Measurements from ENCODE around the gene DYNLRB1.
"Not testable (repeated sequence)": the region's sequence is repeated elsewhere in the genome, so short reads cannot be mapped to it uniquely, and the experiment has no call there.

DYNLRB1 gene

DNA sequence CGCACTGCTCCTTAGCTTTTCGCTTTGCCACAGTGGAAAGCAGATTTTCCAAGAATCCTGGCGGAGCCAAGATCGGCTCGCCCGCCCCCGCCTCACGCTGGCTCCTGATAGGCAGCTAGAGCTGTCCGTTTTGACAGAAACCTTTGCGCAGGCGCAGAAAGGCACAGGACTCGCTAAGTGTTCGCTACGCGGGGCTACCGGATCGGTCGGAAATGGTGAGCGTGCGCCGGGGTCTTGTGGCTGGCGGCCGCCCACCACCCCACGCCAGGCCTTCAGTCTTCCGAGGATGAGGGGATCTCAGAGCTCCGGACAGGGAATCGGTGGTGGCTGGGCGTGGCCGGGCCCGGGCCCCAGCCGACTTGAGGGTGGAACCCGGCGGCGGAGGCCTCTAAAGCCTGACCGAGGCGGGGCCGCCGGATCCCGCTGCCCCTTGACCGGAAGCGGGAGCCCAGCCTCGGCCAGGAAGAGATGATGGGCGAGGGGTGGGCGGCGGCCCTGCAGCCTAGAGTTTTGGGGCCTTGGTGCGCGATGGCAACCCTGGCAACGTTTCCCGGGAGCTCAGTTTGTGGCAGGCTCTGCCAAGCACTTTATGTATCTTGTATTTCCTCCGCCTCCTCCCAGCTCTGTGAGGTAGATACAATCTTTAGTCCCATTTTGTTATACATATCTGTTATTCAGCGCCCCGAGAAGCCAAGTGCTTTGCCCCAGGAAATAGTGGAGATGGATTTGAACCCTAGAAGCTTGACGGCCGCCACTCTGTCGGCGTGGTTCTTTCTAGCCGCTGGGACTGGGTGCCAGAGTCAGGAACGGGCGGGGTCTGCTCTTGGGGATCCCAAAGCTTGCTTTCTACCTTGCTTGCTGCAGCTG, at the start of gene DYNLRB1:
TSS of gene DYNLRB1 (plus strand) at position 176 of the 867 bp plus-strand sequence. CDS start at position 213, 37 bp downstream.
- DNase-seq (ENCODE audit: low read depth in 3 of 3): peak; percentile 88 to 93 (median 92)

DNA sequence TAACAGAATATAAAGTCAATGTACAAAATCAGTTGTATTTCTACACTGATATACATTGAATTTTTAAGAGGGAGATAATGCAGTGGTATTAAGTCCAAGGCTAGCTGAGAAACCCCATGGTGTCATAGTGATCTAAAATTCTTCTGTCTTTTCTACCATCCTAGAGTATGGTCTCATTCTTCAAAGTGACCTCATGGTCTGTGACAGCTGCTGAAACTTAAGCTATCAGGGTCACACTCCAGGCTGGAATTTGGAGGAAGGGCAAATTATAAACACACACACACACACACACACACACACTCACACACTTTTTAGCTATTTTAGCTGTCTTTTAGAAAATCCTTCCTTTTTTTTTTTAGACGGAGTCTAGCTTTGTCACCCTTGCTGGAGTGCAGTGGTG, 47.3 kb upstream of the DYNLRB1 start:
- no peak for DNase-seq (ENCODE audit: low read depth in 3 of 3)

DNA sequence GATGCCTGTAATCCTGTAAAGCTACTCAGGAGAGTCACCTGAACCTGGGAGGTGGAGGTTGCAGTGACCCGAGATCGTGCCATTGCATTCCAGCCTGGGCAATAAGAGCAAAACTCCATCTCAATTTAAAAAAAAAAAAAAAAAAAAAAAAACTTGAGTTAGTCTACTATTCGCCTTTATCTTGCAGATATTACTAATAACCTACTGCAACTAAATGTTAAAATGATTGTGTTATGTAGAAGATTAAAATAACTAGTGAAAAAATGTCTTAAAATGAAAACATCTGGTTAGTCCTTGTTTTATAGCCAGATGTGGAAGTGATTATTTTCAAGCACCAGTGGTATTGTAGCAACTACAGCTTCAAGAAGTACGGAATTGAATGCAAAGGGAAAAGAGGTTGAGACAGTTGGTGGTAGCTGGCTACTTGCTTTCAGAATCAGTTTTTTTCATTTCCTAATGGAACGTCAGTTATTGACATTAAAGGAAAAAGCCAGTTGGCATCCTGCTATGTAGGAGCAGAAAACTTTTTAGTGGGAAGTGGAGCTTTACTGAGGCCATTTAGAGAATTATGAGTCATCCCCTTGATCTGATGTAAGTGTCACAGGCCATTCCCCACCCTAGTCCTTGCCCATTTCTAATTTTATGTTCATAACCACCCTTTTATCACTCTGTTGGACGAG, 43.8 kb upstream of the DYNLRB1 start:
- DNase-seq (ENCODE audit: low read depth in 3 of 3): no peak

DNA sequence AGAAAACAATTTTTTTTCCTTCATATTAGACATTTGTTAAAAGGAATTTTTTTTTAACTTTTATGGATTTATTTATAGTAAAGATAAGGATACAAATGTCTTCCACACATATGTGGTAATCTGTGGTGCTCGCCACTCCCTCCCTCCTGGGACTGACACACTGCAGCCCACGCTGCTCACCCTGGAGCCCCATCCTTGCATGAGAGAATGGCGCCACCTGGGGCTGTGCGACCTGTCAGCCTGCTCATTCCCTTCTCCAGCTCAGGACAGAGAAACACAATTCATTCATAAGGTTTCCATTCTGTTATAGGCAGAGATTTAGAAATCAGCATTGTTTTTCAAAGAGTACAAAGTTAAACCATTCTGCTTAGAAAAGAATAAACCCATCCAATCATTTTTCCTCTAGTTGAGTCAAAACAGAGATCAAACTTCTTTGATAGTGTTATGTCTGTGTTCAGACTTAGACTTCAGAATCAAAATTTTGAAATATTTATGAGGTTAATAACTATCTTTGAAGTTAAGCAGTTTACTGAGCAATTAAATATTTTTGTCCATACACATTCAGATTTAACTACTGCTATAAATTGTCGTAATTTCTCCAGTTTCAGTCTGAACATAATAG, 42.8 kb upstream of the DYNLRB1 start:
- DNase-seq (ENCODE audit: low read depth in 3 of 3): no peak

DNA sequence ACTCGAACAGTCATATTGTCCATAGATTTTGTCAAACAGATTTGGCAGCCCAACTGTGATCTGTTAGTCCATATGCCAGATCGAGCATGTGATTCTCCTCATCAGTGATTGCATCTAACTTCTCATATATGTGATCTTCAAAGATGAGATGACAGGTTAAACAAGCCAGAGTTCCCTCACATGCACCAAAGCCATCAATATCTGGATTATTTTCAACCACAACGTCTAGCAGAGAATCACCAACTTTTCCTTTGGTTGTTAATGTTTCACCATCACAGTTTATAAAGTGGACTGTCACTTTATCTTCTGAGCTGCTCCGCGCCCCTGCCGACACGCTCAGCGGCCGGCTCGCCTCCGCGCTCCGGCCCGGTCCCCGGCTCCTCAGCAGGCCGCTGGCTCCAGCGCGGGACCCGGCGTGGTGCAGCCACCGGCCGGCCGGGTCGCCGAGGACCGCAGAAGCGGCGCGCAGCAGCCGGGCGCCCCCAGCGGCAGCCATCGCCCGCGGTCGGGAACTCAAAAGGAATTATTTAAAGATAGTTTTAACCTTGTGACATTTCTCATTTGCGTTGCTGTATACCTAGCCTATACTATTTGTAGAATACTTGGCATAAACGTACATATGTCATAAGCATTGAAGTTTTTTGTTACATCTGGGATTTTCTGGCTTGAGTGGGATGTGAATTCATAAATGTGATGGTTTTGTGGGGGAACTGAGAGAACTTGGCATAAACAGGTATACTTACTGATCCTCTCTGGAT, 40.1 kb upstream of the DYNLRB1 start:
- DNase-seq (ENCODE audit: low read depth in 3 of 3): peak in 1 of 3 experiments; percentile 9

DNA sequence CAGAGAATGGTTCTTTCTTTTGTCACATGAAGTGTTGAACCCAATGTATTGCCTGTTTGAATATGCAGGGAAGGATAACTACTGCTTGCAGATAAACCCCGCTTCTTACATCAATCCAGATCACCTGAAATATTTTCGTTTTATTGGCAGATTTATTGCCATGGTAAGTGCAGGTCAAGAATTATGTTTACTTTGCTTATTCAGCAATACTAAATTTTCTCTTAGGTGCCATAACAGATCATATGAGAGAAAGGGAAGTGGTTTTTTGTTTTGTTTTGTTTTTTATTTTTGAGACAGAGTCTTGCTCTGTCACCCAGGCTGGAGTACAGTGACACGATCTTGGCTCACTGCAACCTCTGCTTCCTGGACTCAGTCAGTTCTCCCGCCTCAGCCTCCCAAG, 36.6 kb upstream of the DYNLRB1 start:
- DNase-seq (ENCODE audit: low read depth in 3 of 3): no peak

DNA sequence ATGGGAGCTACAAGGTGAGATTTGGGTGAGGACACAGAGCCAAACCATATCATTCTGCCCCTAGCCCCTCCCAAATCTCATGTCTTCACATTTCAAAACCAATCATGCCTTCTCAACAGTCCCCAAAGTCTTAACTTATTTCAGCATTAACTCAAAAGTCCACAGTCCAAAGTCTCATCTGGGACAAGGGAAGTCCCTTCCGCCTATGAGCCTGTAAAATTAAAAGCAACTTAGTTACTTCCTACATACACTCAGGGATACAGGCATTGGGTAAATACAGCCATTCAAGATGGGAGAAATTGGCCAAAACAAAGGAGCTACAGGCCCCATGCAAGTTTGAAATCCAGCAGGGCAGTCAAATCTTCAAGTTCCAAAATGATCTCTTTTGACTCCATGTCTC, 34.1 kb upstream of the DYNLRB1 start:
- not testable (repeated sequence) for DNase-seq (ENCODE audit: low read depth in 3 of 3)

DNA sequence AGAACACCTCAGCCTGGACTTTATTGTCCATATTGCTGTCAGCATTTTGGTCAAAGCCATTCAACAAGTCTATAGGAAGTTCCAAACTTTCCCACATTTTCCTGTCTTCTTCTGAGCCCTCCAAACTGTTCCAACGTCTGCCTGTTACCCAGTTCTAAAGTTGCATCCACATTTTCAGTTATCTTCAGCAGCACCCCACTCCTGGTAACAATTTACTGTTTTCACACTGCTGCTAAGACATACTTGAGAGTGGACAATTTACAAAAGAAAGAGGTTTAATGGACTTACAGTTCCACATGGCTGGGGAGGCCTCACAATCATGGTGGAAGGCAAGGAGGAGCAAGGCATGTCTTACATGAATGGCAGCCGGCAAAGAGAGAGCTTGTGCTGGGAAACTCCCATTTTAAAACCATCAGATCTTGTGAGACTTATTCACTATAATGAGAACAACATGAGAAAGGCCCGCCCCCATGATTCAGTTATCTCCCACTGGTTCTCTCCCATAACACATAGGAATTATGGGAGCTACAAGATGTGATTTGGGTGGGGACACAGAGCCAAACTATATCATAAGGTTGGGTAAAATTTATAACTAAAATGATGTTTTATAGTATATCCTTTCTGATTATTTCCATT, 32.5 kb upstream of the DYNLRB1 start:
- not testable (repeated sequence) for DNase-seq (ENCODE audit: low read depth in 3 of 3)

DNA sequence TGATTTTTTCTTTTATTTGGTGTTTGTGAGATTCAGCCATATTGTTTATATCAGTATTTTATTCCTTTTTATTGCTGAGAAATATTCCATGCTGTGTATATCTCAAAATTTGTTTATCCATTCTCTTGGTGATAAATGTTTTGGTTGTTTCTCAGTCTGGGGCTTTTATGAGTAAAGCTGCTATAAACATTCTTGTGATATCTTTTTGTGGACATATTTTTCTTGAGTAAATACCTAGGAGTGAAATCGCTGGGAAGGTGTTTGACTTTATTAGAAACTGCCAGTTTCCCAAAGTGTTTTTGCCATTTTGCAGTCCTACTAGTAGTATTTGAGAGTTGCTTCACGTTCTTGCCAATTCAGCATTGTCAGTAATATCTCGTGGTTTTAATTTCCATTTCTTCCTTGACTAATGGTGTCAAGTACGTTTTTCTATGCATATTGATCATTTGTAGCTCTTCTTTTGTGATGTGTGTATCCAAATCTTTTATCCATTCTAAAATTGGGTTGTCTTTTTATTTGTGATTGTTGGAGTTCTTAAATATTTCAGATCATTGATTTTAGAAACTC, 31.1 kb upstream of the DYNLRB1 start:
- DNase-seq (ENCODE audit: low read depth in 3 of 3): no peak

DNA sequence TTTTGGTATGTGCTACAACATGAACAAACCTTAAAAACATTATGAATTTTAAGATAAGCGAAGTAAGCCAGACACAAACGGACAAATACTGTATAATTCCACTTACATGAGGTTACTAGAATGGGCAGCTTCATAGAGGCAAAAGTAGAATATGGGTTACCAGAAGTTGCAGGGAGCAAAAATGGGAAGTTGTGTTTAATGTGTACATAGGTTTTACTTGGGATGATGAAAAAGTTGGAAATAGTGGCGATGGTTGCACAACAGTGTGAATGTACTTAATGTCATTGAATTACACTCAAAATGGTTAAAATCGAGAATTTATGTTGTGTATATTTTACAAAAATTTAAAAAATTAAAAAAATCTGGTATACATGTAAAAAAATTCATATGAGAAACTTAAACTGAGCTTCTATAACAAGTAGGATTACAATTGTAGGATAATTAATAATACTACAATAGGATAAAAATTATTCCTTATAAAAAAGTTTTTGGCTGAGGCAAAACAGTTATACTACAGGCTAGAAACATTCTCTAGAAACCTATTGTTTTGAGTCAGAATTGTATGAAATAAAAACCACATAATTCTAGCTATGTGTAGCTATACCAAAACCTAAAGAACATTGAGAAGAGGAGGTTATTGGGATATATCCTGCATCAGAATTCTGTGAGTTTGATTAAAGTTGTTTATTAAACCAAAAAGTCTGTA, 24.8 kb upstream of the DYNLRB1 start:
- DNase-seq (ENCODE audit: low read depth in 3 of 3): no peak

DNA sequence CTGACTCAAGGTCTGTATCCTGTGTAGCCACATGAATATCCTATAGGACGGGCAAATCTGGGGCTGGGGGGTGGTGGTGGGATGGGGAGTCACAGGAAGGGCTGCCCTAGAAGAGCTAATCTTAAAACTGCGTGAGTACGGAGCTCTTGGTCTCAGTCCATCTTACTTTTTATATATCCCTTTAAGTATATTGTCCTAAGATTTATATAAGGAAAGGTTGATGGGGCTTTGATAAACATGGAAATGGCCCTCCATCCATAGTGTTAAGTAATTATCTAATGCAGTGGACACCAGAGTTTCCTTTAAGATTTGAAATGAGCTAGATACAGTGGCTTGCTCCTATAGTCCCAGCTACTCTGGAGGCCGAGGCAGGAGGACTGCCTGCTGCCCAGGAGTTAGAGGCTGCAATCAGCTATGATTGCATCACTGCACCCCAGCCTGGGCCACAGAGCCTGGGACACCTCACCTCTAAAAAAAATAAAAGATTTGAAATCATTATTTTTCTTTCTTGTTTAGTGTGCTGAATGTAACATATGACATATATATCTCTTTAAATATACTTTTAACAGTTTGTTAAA, 24.2 kb upstream of the DYNLRB1 start:
- no peak for DNase-seq (ENCODE audit: low read depth in 3 of 3)

DNA sequence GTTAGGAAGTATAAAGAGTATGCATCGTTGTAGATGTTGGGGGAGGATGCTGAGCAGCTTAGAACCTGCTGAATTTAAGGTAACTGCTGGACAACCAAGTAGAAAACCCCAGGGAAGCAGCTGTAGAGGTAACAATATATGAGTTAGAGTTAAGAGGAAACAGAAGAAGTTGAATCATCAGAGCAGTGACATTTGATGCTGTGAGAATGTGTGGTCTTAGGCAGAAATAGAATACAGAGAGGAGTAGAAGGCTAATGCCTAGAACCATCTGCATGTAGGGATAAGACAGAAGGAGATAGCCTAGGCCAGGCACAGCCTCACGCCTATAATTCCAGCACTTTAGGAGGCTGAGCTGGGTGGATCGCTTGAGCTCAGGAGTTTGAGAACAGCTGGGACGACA, 22.6 kb upstream of the DYNLRB1 start:
- DNase-seq (ENCODE audit: low read depth in 3 of 3): no peak

DNA sequence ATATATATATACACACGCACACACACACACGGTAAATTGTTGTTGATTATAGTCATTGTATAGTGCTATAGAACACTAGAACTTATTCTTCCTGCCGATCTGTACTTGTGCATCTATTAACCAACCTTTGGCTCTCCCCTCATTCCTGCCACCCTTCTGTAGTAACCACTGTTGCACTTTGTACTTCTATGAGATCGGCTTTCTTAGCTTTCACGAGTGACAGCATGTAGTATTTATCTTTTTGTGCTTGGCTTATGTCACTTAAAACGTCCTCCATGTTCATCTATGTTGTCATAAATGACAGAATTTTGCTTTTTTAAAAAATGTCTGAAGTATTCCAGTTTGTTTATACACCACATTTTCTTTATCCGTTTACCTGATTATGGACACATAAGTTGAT, 20.9 kb upstream of the DYNLRB1 start:
- DNase-seq (ENCODE audit: low read depth in 3 of 3): no peak

DNA sequence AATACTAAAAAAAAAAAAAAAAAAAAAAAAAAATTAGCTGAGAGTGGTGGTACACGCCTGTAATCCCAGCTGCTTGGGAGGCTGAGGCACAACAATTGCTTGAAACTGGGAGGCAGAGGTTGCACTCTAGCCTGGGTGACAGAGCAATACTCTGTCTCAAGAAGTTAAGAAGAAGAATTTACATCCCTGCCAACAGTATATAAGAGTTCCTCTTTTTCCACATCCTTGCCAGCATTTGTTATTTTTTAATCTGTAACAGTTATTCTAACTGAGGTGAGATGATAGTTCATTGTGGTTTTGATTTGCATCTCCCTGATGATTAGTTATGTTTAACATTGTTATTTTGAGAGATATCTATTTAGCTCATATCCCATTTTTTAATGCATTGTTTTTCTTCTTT, 20.3 kb upstream of the DYNLRB1 start:
- DNase-seq (ENCODE audit: low read depth in 3 of 3): no peak

DNA sequence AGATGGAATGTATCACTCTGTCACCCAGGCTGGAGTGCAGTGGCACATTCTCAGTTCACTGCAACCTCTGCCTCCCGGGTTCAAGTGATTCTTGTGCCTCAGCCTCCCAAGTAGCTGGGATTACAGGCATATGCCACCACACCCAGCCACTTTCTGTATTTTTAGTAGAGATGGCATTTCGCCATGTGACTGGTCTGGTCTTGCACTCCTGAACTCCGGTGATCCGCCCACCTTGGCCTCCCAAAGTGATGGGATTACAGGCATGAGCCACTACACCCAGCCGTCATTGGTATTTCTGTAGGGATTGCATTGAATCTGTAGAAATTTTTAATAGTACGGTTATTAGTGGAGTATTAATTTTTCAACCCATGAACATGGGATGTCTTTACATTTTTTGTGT, 18.6 kb upstream of the DYNLRB1 start:
- DNase-seq (ENCODE audit: low read depth in 3 of 3): not testable (repeated sequence)

DNA sequence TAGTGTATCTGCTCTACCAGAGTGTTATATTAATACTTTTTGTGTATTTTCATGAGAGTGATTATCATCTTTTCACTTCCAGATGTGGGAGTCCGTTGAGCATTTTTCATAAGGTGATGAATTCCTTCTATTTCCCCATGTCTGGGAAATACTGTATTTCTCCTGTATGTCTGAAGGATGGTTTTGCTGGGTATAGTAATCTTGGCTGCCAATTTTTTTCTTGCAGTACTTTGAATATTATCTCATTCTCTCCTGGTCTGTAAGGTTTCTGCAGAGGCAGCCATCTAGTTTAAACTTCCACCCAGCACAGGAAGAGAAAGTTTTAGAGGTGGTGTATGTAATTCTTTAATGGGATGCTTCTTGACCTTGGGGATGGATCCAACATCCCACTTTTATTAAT, 15.4 kb upstream of the DYNLRB1 start:
- no peak for DNase-seq (ENCODE audit: low read depth in 3 of 3)

DNA sequence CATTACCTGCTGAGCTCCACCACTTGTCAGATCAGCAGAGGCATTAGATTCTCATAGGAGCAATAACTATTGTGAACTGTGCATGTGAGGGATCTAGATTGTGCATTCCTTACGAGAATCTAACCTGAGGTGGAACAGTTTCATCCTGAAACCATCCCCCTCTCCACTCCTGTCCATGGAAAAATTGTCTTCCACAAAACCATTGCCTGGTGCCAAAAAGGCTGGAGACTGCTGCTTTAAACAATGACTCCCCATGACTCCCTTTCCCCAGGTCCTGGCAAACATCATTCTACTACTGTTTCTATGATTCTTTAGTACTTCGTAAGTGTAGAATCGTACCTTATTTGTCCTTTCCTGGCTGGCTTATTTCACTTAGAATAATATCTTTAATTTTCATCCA, 9.7 kb upstream of the DYNLRB1 start:
- DNase-seq (ENCODE audit: low read depth in 3 of 3): no peak

DNA sequence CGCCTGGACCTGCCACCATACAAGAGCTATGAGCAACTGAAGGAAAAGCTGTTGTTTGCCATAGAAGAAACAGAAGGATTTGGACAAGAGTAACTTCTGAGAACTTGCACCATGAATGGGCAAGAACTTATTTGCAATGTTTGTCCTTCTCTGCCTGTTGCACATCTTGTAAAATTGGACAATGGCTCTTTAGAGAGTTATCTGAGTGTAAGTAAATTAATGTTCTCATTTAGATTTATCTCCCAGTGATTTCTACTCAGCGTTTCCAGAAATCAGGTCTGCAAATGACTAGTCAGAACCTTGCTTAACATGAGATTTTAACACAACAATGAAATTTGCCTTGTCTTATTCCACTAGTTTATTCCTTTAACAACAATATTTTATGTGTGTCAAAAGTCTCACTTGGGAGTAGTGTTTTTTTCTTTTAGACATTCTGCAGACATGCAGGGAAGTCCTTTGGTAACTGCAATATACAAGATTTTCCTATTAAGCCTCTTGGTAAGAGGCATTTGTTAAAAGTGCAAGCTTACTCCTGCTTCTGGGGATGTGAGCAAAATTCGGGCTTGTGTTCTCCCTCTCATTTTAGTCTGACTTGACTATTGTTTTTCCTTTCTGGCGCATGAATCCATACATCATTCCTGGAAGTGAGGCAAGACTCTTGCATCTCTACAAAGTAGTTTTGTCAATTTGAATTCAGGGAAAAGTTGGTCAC, 8.4 kb upstream of the DYNLRB1 start:
- DNase-seq (ENCODE audit: low read depth in 3 of 3): no peak

DNA sequence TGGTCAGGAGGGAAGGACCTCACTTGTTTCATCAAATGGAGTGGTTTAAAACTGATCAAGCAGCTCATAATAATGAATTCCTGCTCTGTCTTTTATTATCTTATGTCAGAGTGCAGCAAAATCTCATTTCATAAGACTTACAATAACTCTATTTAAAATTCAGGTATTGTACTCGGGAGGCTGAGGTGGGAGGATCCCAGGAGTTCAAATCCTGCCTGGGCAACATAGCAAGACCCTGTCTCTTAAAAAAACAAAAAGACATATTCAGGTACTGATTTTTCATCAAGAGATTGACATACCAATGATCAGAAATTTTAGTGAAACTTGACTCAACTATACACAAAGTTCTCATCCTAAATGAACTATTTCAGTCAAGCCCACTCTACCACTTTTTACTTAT, 5.6 kb upstream of the DYNLRB1 start:
- no peak for DNase-seq (ENCODE audit: low read depth in 3 of 3)

DNA sequence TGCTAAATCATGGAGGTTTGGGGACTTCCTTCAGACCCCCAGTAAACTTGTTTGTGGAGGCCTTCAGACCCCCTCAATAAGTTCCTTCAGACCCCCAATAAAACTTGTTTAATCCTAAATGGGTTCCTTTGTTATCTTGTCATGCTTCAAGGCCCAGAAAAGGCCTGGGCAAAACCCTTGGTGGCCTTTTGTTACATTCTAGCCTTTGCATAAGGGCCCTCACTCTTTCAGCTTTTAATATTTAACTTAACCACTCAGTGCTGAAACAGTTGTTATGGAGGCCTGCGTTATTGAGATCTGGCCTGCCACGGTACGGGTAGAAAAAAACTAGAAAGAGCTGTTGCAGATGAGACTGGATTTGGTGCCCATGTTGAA, 4.3 kb upstream of the DYNLRB1 start:
- no peak for DNase-seq (ENCODE audit: low read depth in 3 of 3)

Data from stimulated activated CD4-positive, alpha-beta T cell treated with anti-CD3 and anti-CD28 coated beads, TNF-alpha, amount 100 ng/mL, for 4 hours (primary cell).